ENCODE data around the gene DYNLT5.

- TF ChIP-seq POLR2AphosphoS5 (IDR thresholded peaks at IDR 0.05): no peak
- TF ChIP-seq, protein P1, sequence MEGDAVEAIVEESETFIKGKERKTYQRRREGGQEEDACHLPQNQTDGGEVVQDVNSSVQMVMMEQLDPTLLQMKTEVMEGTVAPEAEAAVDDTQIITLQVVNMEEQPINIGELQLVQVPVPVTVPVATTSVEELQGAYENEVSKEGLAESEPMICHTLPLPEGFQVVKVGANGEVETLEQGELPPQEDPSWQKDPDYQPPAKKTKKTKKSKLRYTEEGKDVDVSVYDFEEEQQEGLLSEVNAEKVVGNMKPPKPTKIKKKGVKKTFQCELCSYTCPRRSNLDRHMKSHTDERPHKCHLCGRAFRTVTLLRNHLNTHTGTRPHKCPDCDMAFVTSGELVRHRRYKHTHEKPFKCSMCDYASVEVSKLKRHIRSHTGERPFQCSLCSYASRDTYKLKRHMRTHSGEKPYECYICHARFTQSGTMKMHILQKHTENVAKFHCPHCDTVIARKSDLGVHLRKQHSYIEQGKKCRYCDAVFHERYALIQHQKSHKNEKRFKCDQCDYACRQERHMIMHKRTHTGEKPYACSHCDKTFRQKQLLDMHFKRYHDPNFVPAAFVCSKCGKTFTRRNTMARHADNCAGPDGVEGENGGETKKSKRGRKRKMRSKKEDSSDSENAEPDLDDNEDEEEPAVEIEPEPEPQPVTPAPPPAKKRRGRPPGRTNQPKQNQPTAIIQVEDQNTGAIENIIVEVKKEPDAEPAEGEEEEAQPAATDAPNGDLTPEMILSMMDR (IDR thresholded peaks at IDR 0.05 in 8 of 11, conservative IDR thresholded peaks at IDR 0.05 in 3 of 11): no peak
- TF ChIP-seq POLR2A (IDR thresholded peaks at IDR 0.05): no peak
Observed at GRCh38 chr1:66732407-66733166, 19.7 kb upstream of the DYNLT5 start.

Data from spleen (tissue), 7 donors.